Coronary artery (tissue), 2 donors: ENCODE data around the gene IL24.

Experiments
- DNase-seq: peaks from one replicate; pipeline ENCODE4 v3.0.0-alpha.2; 2017; ENCODE audit warnings: low spot score
- H3K27ac ChIP-seq, 2 donors: fragments of 200-600 bp; sonication (generic); one replicate each; pipeline ENCODE4 v1.5.1; 2016 to 2019
- H3K4me3 ChIP-seq: fragments of 200-600 bp; sonication (generic); 2 replicates; pipeline ENCODE4 v1.5.1; 2016; ENCODE audit warnings: mild to moderate bottlenecking, moderate library complexity
- TF ChIP-seq, protein P1 (sequence below): fragments of 200-600 bp; sonication (generic); IDR thresholded peaks from one replicate; pipeline ENCODE4 v1.5.1; 2019; ENCODE audit warnings: antibody characterized with exemption

IL24 gene

GRCh38 chr1:206867239-206867638 is 30.0 kb upstream of the IL24 start:
- no peak for DNase-seq
- Histone ChIP-seq H3K4me3 (no peak overlapping the region), H3K27ac (no peak overlapping the region)
- TF ChIP-seq, protein P1, sequence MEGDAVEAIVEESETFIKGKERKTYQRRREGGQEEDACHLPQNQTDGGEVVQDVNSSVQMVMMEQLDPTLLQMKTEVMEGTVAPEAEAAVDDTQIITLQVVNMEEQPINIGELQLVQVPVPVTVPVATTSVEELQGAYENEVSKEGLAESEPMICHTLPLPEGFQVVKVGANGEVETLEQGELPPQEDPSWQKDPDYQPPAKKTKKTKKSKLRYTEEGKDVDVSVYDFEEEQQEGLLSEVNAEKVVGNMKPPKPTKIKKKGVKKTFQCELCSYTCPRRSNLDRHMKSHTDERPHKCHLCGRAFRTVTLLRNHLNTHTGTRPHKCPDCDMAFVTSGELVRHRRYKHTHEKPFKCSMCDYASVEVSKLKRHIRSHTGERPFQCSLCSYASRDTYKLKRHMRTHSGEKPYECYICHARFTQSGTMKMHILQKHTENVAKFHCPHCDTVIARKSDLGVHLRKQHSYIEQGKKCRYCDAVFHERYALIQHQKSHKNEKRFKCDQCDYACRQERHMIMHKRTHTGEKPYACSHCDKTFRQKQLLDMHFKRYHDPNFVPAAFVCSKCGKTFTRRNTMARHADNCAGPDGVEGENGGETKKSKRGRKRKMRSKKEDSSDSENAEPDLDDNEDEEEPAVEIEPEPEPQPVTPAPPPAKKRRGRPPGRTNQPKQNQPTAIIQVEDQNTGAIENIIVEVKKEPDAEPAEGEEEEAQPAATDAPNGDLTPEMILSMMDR = no peak

DNA sequence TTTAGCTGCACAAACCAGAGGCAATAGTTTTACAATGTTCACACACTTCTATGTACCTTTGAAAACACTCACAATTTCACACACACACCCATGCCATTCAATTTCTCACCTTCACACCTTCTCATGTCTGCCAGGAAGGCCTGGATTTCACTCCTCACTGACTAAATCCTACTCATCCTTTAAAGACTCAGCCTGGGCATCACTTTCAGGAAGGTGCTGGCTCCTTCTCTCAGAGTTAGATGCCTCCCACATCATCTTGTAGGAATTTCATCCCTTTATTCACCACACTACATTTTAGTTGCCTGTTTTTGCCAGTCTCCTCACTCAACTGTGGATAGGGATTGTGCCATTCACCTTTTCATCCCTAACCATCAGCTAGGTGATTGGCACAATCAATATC is 29.5 kb upstream of the IL24 start:
- no peak overlapping the region for H3K27ac ChIP-seq
- DNase-seq = no peak
- no peak overlapping the region for H3K4me3 ChIP-seq
- TF ChIP-seq, protein P1 = no peak

- TF ChIP-seq, protein P1 = no peak
- DNase-seq = no peak
- H3K4me3 ChIP-seq = no peak overlapping the region
Measured at GRCh38 chr1:206868264-206868663, 29.0 kb upstream of the IL24 start.

GRCh38 chr1:206872139-206872538 is 25.1 kb upstream of the IL24 start:
- TF ChIP-seq, protein P1 = no peak
- Histone ChIP-seq H3K27ac (no peak overlapping the region), H3K4me3 (no peak overlapping the region)
- DNase-seq = no peak

More at GRCh38 chr1:206868264-206868663, 29.0 kb upstream of the IL24 start:
- no peak overlapping the region for H3K27ac ChIP-seq

DNA sequence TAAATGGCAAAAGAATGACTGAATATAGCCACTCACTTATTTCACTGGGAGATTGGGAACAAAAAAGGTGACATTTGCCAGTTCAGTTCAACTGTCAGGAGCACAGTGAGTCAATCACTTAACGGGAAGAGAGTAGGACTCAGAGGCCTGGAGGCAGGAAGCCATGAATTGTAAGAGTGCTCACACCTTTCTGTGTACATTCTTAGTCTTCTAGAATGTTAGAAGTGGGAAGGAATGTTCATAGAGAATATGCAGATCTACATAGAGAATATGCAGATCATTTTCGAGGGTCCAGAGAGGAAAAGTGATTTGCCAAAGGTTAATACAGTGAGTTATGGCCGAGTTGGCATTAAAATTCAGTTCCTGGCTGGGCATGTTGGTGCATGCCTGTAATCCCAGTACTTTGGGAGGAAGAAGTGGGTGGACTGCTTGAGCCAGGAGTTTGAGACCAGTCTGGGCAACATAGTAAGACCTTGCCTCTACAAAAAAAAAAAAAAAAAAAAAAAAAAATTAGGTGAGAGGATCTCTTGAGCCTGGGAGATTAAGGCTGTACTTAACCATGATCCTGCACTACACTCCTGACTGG is 23.5 kb upstream of the IL24 start:
- TF ChIP-seq, protein P1 = no peak
- Histone ChIP-seq H3K27ac (no peak overlapping the region), H3K4me3 (no peak overlapping the region)
- DNase-seq = no peak

DNA sequence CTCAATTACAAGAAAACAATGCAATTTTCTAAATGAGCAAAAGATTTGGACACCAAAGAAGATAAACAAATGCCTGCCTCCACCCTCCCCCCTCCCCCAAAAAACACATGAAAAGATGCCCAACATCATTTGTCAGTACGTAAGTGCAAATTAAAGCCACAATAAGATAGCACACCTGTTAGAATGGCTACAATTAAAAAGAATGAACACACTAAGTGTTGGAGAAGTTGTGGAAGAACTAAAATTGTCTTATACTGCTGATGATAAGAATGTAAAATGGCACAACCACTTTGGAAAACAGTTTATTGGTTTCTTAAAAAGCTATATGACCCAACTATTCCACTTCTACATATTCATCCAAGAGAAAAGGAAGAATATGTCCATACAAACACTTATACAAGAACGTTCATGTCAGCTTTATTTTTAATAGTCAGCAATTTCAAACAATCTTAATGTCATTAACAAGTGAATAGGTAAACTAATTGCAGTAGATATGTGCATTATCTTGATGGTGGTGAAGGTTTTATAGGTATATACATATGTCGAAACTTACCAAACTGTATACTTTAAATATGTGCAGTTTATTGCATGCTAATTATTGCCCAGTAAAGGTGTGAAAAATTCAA is 21.4 kb upstream of the IL24 start:
- H3K4me3 ChIP-seq = no peak overlapping the region
- DNase-seq = no peak
- H3K27ac ChIP-seq = no peak overlapping the region
- TF ChIP-seq, protein P1 = no peak

DNA sequence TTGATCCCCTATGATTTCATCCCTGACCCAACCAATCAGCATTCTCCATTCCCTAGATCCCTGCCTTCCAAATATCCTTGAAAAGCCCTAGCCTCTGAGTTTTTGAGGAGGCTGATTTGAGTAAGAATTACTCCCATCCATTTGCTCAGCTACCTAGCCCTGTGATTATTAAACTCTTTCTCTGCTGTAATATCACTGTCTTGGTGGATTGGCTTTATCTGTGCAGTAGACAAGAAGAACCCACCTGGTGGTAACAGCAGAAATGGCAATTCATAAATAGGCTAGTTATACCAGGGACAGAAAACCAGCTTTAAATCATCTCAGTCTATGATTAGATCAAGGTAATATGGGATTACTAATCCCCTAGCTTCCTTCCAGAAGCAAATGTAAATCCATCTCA is 18.8 kb upstream of the IL24 start:
- TF ChIP-seq, protein P1 = no peak
- DNase-seq = no peak
- no peak overlapping the region for H3K4me3 ChIP-seq
- no peak overlapping the region for H3K27ac ChIP-seq
